Measurements from ENCODE around the gene HOXA7.

HOXA7 gene

GRCh38 chr7:27182285-27182841 is 25.9 kb upstream of the HOXA7 start:
- no peak for DNase-seq (ENCODE audit: low spot score)

- DNase-seq (ENCODE audit: low spot score), result no peak
Measured at GRCh38 chr7:27181795-27182275, 25.4 kb upstream of the HOXA7 start.

DNA sequence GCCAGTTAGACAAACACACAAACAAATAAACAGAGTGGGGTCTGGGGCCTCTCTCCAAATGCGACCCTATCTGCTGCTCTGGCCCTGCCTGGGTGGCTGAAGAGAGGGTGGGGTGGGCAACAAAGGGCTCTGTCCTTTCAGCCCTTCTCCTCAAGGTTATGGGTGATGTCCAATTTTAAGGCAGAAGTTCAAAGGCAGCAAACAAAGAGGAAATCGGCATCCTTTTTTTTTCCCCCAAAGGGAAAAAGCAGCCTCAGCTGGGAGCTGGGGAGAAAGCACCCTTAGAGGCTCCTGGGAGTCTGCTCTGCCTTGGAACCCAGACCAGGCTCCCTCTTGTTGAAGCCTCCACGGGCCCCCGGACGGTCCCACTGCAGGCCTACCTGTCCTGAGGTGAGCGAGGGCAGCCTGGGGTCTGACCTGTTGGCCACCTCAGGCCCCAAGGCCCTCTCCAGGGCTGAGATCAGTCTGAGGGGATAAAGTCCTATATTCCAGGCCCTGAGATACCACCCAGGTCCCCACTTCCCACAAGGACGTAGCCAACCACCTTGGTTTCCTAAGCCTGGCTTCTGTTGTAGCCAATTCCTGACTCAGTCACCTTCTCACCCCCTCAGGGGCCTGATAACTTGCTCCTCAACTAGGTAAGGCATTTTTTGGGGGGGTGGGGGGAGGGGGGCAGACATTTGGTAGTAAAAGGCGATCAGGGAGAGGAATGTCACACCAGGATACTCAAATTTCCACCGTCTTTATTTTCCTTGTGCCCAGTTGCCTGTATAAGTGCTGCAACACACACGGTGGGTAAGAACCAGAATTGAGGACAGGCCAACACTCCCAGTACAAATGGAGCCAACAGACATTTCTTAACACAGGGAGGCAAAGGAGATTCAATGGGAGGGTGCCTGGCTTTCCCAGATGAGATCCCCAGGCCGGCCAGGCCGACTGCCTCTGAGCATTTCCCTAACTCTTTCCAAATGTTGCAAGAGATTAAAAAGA is 24.3 kb upstream of the HOXA7 start:
- peak; percentile 12 for DNase-seq (ENCODE audit: low spot score)

DNA sequence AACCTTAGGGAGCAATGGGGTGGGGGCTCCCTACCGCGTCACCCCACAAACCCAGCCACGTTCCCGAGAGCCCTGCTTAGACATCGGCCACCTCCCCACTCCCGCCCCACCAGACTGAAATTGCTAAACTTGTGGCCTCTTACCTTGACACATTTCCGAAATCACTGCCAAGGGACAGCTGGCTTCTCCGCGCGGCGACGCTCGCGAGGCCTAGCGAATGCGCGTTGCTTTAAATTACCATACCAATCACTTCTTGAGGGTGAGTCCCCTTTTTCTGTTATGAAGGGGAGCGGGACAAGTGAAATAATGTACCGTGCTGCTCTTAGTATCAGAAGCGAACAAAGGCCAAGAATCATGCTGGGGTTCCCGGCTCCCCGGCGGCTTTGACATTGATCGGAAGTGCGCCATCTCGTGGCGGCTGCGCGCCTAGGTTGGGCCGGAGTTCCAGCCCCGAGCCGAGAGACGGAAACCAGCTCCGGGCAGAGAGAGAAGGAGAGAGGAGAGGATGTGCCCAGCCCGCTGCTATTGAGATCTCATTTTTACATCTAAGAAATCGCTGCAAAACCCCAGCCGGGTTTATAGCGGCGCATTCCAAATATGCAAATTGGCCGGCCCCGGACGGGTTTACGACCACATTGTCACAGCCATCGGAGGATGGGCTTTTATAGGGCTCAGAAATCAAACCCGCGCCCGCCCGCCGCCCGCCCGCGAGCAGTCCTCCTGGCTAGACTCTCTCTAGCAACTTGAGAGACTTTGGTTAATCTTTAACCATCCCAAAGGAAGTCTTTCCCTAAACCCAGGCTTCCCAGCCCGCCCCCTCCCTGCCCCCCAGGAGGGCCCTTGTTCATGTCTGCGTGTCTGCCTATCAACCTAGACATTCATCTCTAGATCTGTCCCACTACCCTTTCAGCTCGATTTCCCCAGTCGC is 23.3 kb upstream of the HOXA7 start:
- DNase-seq (ENCODE audit: low spot score), result peak; percentile 90

- peak; percentile 53 for DNase-seq (ENCODE audit: low spot score)
Measured at GRCh38 chr7:27179030-27179429, 22.6 kb upstream of the HOXA7 start.

GRCh38 chr7:27178366-27178765 is 21.9 kb upstream of the HOXA7 start:
- DNase-seq (ENCODE audit: low spot score), result peak; percentile 66

- peak; percentile 32 for DNase-seq (ENCODE audit: low spot score)
Measured at GRCh38 chr7:27177795-27178320, 21.4 kb upstream of the HOXA7 start.

DNA sequence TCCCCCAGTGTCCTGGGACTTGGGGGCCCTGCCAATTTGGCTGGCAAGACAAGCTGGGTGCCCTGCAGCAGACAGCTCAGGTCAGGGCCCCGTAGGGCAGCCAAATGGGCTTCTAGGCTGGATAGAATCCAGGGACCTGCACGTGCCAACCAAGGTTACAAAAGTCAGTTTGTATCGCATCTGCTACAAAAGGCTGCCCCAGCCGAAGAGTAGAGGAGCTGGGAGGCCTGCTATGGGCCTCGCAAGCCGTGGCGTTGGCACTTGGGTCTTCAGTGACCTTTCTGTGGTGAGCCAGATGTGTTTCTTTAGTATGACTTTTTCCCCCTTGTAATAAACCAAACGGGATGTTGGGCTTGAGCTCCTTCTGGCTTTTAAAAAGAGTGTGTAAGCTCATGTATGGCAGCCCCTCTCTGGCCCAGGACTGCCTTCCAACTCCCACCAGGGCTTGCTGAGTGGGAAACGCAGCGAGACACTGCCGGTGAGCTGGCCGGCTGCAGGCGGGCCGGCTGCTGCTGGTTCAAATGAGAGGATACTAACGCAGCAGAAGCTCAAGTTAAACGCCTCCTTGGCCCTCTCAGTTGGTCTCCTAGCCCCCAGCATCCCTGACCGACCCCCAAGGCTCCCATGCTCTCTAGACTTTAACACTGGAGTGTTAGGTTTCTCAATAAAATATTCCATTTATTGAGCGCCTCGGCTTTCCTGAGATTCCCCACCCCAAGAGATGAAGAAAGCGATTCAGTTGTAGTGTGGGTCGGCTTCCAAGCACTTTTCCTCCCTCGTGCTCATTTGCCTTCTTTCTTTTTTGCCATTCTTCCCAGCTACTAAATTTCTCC is 20.7 kb upstream of the HOXA7 start:
- DNase-seq (ENCODE audit: low spot score), result peak; percentile 45

GRCh38 chr7:27176524-27176845 is 20.0 kb upstream of the HOXA7 start:
- no peak for DNase-seq (ENCODE audit: low spot score)

GRCh38 chr7:27175626-27176523 is 19.4 kb upstream of the HOXA7 start:
- DNase-seq (ENCODE audit: low spot score), result peak; percentile 54

DNA sequence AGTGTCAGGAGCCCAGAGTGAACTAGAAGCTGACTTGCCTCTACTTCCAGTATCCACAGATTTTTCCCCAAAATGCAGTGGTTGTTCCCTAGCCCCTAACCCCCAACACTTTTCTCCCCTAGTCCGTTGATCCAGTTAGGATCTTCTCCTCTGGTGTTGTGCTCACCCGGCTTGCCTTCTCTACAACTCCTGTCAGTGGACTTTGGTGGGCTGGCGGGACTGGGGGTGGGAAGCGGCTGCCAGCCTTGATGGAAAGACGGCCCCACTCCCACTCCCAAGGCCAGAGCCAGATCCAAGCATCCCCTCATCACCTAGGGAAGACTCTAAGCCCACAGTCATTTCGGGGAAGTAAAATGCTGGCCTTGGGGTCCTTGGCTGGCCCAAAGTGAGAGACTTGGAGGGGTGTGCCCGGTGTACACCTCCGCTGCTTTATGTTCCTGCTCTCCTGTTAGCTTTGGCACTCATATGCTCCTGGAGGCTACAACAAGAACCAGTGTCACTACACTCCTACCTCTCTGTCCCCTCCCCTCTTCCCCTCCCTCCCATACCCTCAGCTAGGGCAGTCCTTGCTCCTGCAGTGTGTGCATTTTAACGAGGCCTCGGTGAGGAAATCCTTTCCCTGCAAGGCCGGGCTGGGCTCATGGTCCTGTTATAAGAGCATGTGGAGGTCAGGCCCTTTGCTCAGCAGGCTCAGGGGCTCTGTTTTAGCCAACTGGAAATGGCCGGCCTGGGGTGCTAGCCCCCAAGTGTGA is 18.6 kb upstream of the HOXA7 start:
- DNase-seq (ENCODE audit: low spot score), result peak; percentile 90

GRCh38 chr7:27173956-27174873 is 17.7 kb upstream of the HOXA7 start, which contains the start of gene HOXA10:
Gene HOXA10, minus strand, starts transcription at chr7:27174320. Its CDS starts 14 bp downstream, at chr7:27174306.
- peak; percentile 65 for DNase-seq (ENCODE audit: low spot score)

GRCh38 chr7:27173511-27173955 is 17.1 kb upstream of the HOXA7 start:
- DNase-seq (ENCODE audit: low spot score), result peak; percentile 66

- peak; percentile 69 for DNase-seq (ENCODE audit: low spot score)
Measured at GRCh38 chr7:27172823-27173510, 16.5 kb upstream of the HOXA7 start.

GRCh38 chr7:27172315-27172774 is 15.9 kb upstream of the HOXA7 start:
- DNase-seq (ENCODE audit: low spot score), result peak; percentile 64

DNA sequence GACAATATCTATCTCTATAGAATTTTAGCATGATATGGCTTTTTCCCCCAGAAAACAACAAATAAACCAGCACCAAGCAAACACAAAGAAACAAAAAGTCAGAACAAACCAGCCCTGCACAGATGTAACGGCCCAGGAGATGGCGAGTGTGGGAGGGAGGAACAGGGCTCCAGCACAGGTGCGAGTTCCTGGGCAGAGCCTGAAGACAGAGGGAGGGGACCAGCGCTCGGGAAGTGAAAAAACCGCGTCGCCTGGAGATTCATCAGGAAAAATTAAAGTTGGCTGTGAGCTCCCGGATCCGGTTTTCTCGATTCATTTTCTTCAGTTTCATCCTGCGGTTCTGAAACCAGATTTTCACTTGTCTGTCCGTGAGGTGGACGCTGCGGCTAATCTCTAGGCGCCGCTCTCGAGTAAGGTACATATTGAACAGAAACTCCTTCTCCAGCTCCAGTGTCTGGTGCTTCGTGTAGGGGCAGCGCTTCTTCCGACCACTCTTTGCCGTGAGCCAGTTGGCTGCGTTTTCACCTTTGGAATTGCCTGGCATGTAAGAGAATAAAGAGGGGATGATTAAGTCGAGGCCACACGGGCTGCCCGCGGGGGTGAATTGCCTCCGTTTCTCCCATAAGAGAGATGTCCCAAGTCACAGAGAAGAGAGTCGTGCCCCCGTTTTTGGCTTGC is 15.3 kb upstream of the HOXA7 start:
- DNase-seq (ENCODE audit: low spot score), result peak; percentile 77

DNA sequence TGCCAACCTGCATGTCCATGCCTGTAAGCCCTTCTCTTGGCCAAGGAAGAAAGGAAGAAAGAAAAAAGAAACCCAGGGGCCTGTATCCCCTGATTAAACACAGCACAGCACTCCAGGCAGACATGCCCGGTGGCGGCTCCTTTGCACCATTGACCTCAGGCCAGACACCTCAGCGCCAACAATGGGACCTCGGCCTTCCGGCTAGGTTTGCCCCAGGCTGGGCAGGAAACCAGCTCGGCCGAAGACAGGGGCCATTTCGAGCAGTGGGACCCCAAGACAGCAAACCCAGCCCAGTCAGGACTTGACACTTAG is 14.8 kb upstream of the HOXA7 start:
- peak; percentile 58 for DNase-seq (ENCODE audit: low spot score)

Data from SW480 (cell line).